HepG2 (cell line): Measurements from ENCODE around the gene ADH5. TPM values are rescaled to one million over a fixed set of nuclear protein-coding genes. Genes with fewer than 3 reads are reported as not detected.

Experiments
- ATAC-seq: fragments of 200-7000 bp; cut with Tn5 transposase; 3 replicates; pipeline ENCODE4 v1.9.1; 2020; ENCODE audit warnings: mild to moderate bottlenecking, moderate library complexity
- BruUV-seq: library from RNA; stranded (reverse); fragments of 400-500 nt; replicated peaks from 2 replicates; lab custom pipeline; 2021; lab: Mats Ljungman, UMichigan
- CTCF ChIA-PET: fragments of 300-600 bp; formaldehyde crosslinking; extraction: SDS; loops from one replicate; lab custom pipeline; 2021; ENCODE audit warnings: low total read pairs, inconsistent platforms, low intra/inter-chr PET ratio; lab: Yijun Ruan, JAX
- POLR2A ChIA-PET: fragments of 350-600 bp; sonication (Branson Sonifier 250); formaldehyde crosslinking; loops from one replicate; lab custom pipeline; 2020; ENCODE audit warnings: antibody characterized with exemption, inconsistent platforms; lab: Yijun Ruan, JAX
- DNase-seq: peaks from one replicate; pipeline ENCODE4 v3.0.0-alpha.2; 2015; ENCODE audit warnings: low spot score
- FAIRE-seq: peaks from 3 replicates; lab custom pipeline; 2011; peaks lifted over from hg19 to GRCh38; lab: Jason Lieb, UNC
- H2AFZ ChIP-seq: one replicate; pipeline ENCODE4 v1.6.1; 2011; ENCODE audit warnings: low read length, inconsistent platforms
- H3K27ac ChIP-seq: fragments of 300-600 bp; 3 replicates; pipeline ENCODE4 v1.8.0; 2011; ENCODE audit warnings: mixed run types, mild to moderate bottlenecking, mixed read lengths, low read length, inconsistent platforms; ENCODE audit not compliant: insufficient read depth; ENCODE audit errors: extremely low read length
- H3K27me3 ChIP-seq, 2 experiments: fragments of 200-600 bp in 1 of 2; 2 replicates in 1 of 2; 3 replicates in 1 of 2; pipeline versions ENCODE4 v1.6.0 to v1.8.0; 2011; ENCODE audit warnings: low read length in 2 of 2, mild to moderate bottlenecking in 2 of 2, moderate library complexity in 2 of 2, inconsistent platforms in 1 of 2; ENCODE audit not compliant: insufficient read depth in 2 of 2, control insufficient read depth in 1 of 2
- H3K36me3 ChIP-seq, 2 experiments: fragments of 200-600 bp in 1 of 2; replicated peaks in 1 of 2; 2 replicates in 1 of 2; 3 replicates in 1 of 2; pipeline versions ENCODE4 v1.5.1 to v1.8.0; 2011; ENCODE audit warnings: low read length in 2 of 2, inconsistent platforms in 1 of 2; ENCODE audit not compliant: insufficient read depth in 2 of 2, control insufficient read depth in 1 of 2
- H3K4me1 ChIP-seq: 2 replicates; pipeline ENCODE4 v1.5.1; 2012; ENCODE audit warnings: low read length, inconsistent platforms; ENCODE audit not compliant: insufficient read depth
- H3K4me2 ChIP-seq: 2 replicates; pipeline ENCODE4 v1.6.0; 2011; ENCODE audit warnings: low read depth, low read length, inconsistent platforms
- H3K4me3 ChIP-seq, 3 experiments: fragments of 200-600 bp in 1 of 3; sonication (generic), shearing (Covaris generic) in 1 of 3; replicated peaks in 1 of 3; 2 replicates each; pipeline ENCODE4 v1.5.1; 2011 to 2016; ENCODE audit warnings: low read length in 3 of 3, inconsistent platforms in 2 of 3, low read depth in 2 of 3, mild to moderate bottlenecking in 2 of 3, control low read depth in 1 of 3, mixed read lengths in 1 of 3; ENCODE audit not compliant: insufficient read depth in 1 of 3
- H3K79me2 ChIP-seq: one replicate; pipeline ENCODE4 v1.6.1; 2011; ENCODE audit warnings: low read length, inconsistent platforms; ENCODE audit not compliant: insufficient read depth
- H3K9ac ChIP-seq: 2 replicates; pipeline ENCODE4 v1.6.0; 2011; ENCODE audit warnings: mild to moderate bottlenecking, low read depth, low read length, inconsistent platforms; ENCODE audit not compliant: insufficient read depth
- H3K9me3 ChIP-seq: 2 replicates; pipeline ENCODE4 v1.5.1; 2012; ENCODE audit warnings: mild to moderate bottlenecking, low read length
- H4K20me1 ChIP-seq: 2 replicates; pipeline ENCODE4 v1.6.0; 2011; ENCODE audit warnings: inconsistent platforms, mild to moderate bottlenecking, low read length, moderate library complexity; ENCODE audit not compliant: insufficient read depth
- AGO1 ChIP-seq: fragments of 200-400 bp; formaldehyde crosslinking; IDR thresholded peaks from 2 replicates; pipeline ENCODE4 v1.6.1; 2017; ENCODE audit warnings: mild to moderate bottlenecking, low read depth, low read length, moderate library complexity; ENCODE audit not compliant: poor library complexity, severe bottlenecking
- ARID2 ChIP-seq: sonication (generic); formaldehyde crosslinking; IDR thresholded peaks from 2 replicates; pipeline ENCODE4 v1.8.1; 2022; ENCODE audit warnings: mild to moderate bottlenecking, missing genetic modification reagents, borderline replicate concordance
- CBX2 ChIP-seq, 2 experiments: fragments of 200-600 bp in 1 of 2; sonication (generic); formaldehyde crosslinking in 1 of 2; IDR thresholded peaks; 2 replicates each; pipeline versions ENCODE4 v1.7.0 to v1.8.1; 2018 to 2022; ENCODE audit warnings: low read depth in 2 of 2, low read length in 1 of 2, mild to moderate bottlenecking in 1 of 2, missing genetic modification reagents in 1 of 2
- FOXP1 ChIP-seq, 2 experiments: fragments of 450-650 bp in 1 of 2; IDR thresholded peaks; 2 replicates each; pipeline ENCODE4 v1.6.1; 2017 to 2018; ENCODE audit warnings: antibody characterized with exemption in 1 of 2
- HNRNPL ChIP-seq: fragments of 200-400 bp; formaldehyde crosslinking; IDR thresholded peaks from 2 replicates; pipeline ENCODE4 v1.6.1; 2017; ENCODE audit warnings: mild to moderate bottlenecking, low read depth, low read length
- IKZF4 ChIP-seq: sonication (generic); formaldehyde crosslinking; IDR thresholded peaks from 2 replicates; pipeline ENCODE4 v1.5.1; 2020; ENCODE audit warnings: borderline replicate concordance, mild to moderate bottlenecking, low read depth, missing genetic modification reagents; ENCODE audit errors: not compliant biosample characterization
- IKZF5 ChIP-seq: IDR thresholded peaks from 2 replicates; pipeline ENCODE4 v1.6.1; 2018; ENCODE audit warnings: missing genetic modification reagents, mild to moderate bottlenecking, missing compliant biosample characterization
- NR1H2 ChIP-seq: sonication (generic); formaldehyde crosslinking; IDR thresholded peaks from 2 replicates; pipeline ENCODE4 v1.8.1; 2022; ENCODE audit warnings: low read depth, missing genetic modification reagents, borderline replicate concordance
- ONECUT2 ChIP-seq: sonication (generic); formaldehyde crosslinking; IDR thresholded peaks from 2 replicates; pipeline ENCODE4 v1.4.0; 2020; ENCODE audit warnings: missing genetic modification reagents
- PPARG ChIP-seq: conservative IDR thresholded peaks from 2 replicates; pipeline ENCODE4 v1.6.1; 2016; ENCODE audit warnings: missing biosample characterization, missing genetic modification reagents
- RFXANK ChIP-seq: IDR thresholded peaks from 2 replicates; pipeline ENCODE4 v1.6.1; 2016
- SAP130 ChIP-seq: IDR thresholded peaks from 2 replicates; pipeline ENCODE4 v1.6.1; 2016; ENCODE audit warnings: low read depth
- STAG1 ChIP-seq: sonication (generic); formaldehyde crosslinking; IDR thresholded peaks from 2 replicates; pipeline ENCODE4 v1.4.0; 2020; ENCODE audit warnings: missing genetic modification reagents
- TAF1 ChIP-seq: sonication (generic); formaldehyde crosslinking; IDR thresholded peaks from 2 replicates; pipeline ENCODE4 v1.4.0; 2020; ENCODE audit warnings: missing genetic modification reagents
- TRIM22 ChIP-seq: fragments of 450-650 bp; IDR thresholded peaks from 2 replicates; pipeline ENCODE4 v1.6.1; 2017
- U2AF2 ChIP-seq: fragments of 200-400 bp; formaldehyde crosslinking; IDR thresholded peaks from 2 replicates; pipeline ENCODE4 v1.6.1; 2017; ENCODE audit warnings: low read depth, mild to moderate bottlenecking, low read length
- ZBTB3 ChIP-seq: sonication (generic); formaldehyde crosslinking; IDR thresholded peaks from 2 replicates; pipeline ENCODE4 v1.4.0; 2020; ENCODE audit warnings: low read depth, mild to moderate bottlenecking, moderate library complexity, missing genetic modification reagents, borderline replicate concordance
- ZNF557 ChIP-seq: sonication (generic); formaldehyde crosslinking; IDR thresholded peaks from 2 replicates; pipeline ENCODE4 v1.4.0; 2020; ENCODE audit warnings: missing genetic modification reagents
- ZNF577 ChIP-seq: sonication (generic); formaldehyde crosslinking; IDR thresholded peaks from 2 replicates; pipeline ENCODE4 v1.4.0; 2020; ENCODE audit warnings: mild to moderate bottlenecking, low read depth, missing genetic modification reagents, borderline replicate concordance
- ZNF781 ChIP-seq: sonication (generic); formaldehyde crosslinking; IDR thresholded peaks from 2 replicates; pipeline ENCODE4 v1.5.1; 2020; ENCODE audit warnings: borderline replicate concordance, mild to moderate bottlenecking, missing genetic modification reagents; ENCODE audit errors: not compliant biosample characterization
- WGBS: methylation state at CpG from one replicate; pipeline ENCODE4 v1.1.6; 2017; ENCODE audit warnings: low lambda C conversion rate; 5-methylcytosine and 5-hydroxymethylcytosine counted together
- in situ Hi-C: cut with HindIII; loops from 2 replicates; pipeline ENCODE4 v1.10.0; 2017; ENCODE audit warnings: low pct_unique_long_range_greater_than_20kb; ENCODE audit not compliant: extremely low pct_ligation_motif_present
- intact Hi-C: fragments of 100-400 bp; cut with micrococcal nuclease; formaldehyde crosslinking; loops from one replicate; pipeline ENCODE4 v1.10.0; 2022; ENCODE audit not compliant: unreplicated experiment
- polyA plus RNA-seq, 8 experiments: library from polyadenylated mRNA; depleted of rRNA in 3 of 8; stranded (reverse) in 7 of 8; unstranded in 1 of 8; fragments of >200 nt; fragmentation: Illumina TruSeq in 4 of 8; extraction: Trizol in 4 of 8; gene quantifications; 2 replicates each; pipeline versions ENCODE4 v1.2.1 to v1.2.3, GENCODE V29; 2011 to 2016; ENCODE audit warnings: low read depth in 4 of 8, missing spikeins in 1 of 8, mixed read lengths in 1 of 8; ENCODE audit not compliant: insufficient read depth in 1 of 8
- total RNA-seq, 5 experiments: library from RNA; depleted of rRNA; stranded (reverse); fragments of >200 nt; fragmentation: Illumina TruSeq; extraction: Trizol; gene quantifications; 2 replicates each; pipeline ENCODE4 v1.2.3, GENCODE V29; 2016; ENCODE audit warnings: low read depth in 1 of 5
- TF ChIP-seq, protein P1 (sequence below): sonication (generic); formaldehyde crosslinking; IDR thresholded peaks from 2 replicates; pipeline ENCODE4 v1.4.0; 2020; ENCODE audit warnings: missing genetic modification reagents, mild to moderate bottlenecking, borderline replicate concordance

The ADH5 gene
- total and polyA plus RNA-seq, 2 of the 13 experiments (the other 11 are each of a cell fraction or from before 2014, with no cell fraction given), result 349 to 512 TPM

- TF ChIP-seq, protein P1, sequence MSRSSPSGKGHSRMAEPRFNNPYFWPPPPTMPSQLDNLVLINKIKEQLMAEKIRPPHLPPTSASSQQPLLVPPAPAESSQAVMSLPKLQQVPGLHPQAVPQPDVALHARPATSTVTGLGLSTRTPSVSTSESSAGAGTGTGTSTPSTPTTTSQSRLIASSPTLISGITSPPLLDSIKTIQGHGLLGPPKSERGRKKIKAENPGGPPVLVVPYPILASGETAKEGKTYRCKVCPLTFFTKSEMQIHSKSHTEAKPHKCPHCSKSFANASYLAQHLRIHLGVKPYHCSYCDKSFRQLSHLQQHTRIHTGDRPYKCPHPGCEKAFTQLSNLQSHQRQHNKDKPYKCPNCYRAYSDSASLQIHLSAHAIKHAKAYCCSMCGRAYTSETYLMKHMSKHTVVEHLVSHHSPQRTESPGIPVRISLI, result no peak
- TF ChIP-seq TAF1 (CRISPR knock-in tag) (no peak), RFXANK (CRISPR knock-in tag) (no peak), IKZF5 (CRISPR knock-in tag) (no peak), ONECUT2 (no peak)
Measured at GRCh38 chr4:99078336-99078735, 10.3 kb downstream of the ADH5 start (continued).

GRCh38 chr4:99077177-99077576 is 11.4 kb downstream of the ADH5 start:
- in situ Hi-C loops (no loop called here), intact Hi-C loops (loop anchor here (5.0 kb wide), 1 partner anchor 810 kb away; no protein-coding TSS in a partner anchor)
- DNase-seq (no peak), FAIRE-seq (no peak), ATAC-seq (no peak)
- peaks cover 50% of the 10 kb centered on the region for H3K4me1 ChIP-seq
- H3K79me2 ChIP-seq, result peaks cover 13% of the 10 kb centered on the region
- no peak overlapping the region for H3K27ac ChIP-seq
- H3K36me3 ChIP-seq, result peaks cover 16 to 86% of the 10 kb centered on the region in 2 experiments
- WGBS, result 96% methylated on average over 4 of the region's 4 CpGs
- H2AFZ ChIP-seq, result no peak overlapping the region
- no peak overlapping the region for H3K9ac ChIP-seq
- H4K20me1 ChIP-seq, result no peaks in the 10 kb centered on the region
- no peaks in the 10 kb centered on the region for H3K27me3 ChIP-seq
- H3K4me3 ChIP-seq, result no peak overlapping the region
- H3K9me3 ChIP-seq, result no peaks in the 10 kb centered on the region
- ChIA-PET POLR2A (no interaction called here), CTCF (no interaction called here)
- no TSS peak for BruUV-seq
- no peak overlapping the region for H3K4me2 ChIP-seq
- TF ChIP-seq AGO1 (no peak), ZNF577 (no peak), SAP130 (CRISPR knock-in tag) (no peak), PPARG (no peak), TRIM22 (no peak), STAG1 (CRISPR knock-in tag) (no peak), ARID2 (no peak), ZNF781 (no peak), IKZF4 (CRISPR knock-in tag) (no peak), HNRNPL (no peak), ZNF557 (CRISPR knock-in tag) (no peak), U2AF2 (no peak), FOXP1 (IDR thresholded peaks at IDR 0.05) (no peak), FOXP1 (CRISPR knock-in tag; IDR thresholded peaks at IDR 0.05) (no peak), CBX2 (IDR thresholded peaks at IDR 0.05; ENCODE audit: low read depth, low read length) (no peak), CBX2 (CRISPR knock-in tag; IDR thresholded peaks at IDR 0.05; ENCODE audit: low read depth) (no peak), NR1H2 (CRISPR knock-in tag) (no peak), ZBTB3 (CRISPR knock-in tag) (no peak)
